CD4-positive, alpha-beta T cell treated with Interleukin-21 for 1 hour (primary cell): ENCODE measurements around the gene CADM2.
"Not testable (repeated sequence)": the region's sequence is repeated elsewhere in the genome, so short reads cannot be mapped to it uniquely, and the experiment has no call there.

ENCODE experiments used
- DNase-seq: peaks from one replicate; pipeline ENCODE4 v3.0.0-alpha.2; 2020

CADM2 gene

DNA sequence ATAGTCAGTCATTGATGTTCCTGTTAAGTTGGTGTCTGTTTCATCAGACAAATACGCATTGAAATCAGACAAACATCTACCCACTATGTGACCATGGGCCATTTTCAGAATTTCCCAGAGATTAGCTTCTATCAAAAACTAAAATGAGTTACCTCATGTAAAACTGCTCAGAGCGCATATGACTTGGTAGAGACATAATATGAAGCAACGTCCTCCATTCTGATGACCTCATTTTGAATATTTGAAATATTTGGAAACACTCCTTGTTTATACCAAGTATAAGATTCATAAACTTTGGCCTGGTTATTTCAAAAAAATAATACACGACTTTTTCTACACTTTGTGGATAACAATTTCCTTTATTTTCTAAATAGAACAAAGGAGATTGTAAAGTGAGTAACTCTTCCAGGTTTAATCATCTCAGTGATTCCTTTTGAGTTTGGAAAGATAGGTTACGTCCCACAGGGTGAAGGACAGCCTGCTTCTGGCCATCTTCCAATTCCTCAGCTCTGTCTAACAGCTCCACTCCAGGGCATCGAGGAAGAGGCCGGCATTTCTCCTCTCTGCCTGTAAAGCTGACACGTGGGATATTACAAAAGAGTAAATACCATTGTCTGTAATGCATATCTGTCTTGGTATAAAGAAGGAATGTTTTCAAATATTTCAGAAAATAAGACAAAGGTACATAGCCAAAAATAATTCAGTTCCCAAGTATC is 122.6 kb downstream of the CADM2 start:
- no peak for DNase-seq

GRCh38 chr3:85090495-85090894 is 131.7 kb downstream of the CADM2 start:
- no peak for DNase-seq

GRCh38 chr3:85100316-85100715 is 141.5 kb downstream of the CADM2 start:
- DNase-seq = no peak

DNA sequence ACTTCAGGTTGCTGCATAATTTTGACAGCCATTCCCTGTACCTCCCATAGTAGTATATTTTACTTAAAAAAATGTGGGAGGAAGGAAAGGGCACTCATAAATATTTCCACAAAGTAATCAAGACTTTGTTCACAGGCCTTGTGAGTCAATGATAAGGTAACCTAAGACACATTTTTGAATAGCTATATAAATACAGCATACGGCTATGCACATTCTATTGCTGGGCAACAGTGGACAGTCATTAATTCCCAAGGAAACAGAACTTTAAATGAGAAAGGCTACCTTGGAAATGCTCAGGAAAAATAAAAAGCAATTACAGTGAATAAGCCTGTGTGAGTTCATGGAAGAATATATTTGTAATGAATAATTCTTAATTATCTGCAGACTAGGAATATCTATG is 144.0 kb downstream of the CADM2 start:
- DNase-seq = no peak

DNA sequence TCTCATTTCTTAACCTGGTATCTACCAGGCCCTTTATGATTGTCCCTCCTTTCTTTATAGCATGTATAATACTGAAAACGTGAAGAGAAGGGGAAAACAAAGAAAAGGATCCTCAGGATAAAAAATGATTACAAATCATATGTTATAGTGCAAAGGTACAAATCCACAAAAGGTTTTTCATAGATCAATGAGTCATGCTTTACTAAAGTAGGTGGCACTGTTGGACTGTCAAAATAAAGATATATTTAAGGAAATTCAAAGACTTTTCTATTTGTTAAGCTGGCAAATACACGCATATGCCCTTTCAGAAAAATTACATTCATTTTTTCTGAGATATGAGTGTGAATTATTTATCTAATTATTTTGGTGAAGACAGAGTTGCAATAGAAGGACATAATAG is 151.6 kb downstream of the CADM2 start:
- no peak for DNase-seq

- DNase-seq = no peak
Observed at GRCh38 chr3:85120879-85121278, 162.1 kb downstream of the CADM2 start.

- not testable (repeated sequence) for DNase-seq
Observed at GRCh38 chr3:85132864-85133263, 174.1 kb downstream of the CADM2 start.

DNA sequence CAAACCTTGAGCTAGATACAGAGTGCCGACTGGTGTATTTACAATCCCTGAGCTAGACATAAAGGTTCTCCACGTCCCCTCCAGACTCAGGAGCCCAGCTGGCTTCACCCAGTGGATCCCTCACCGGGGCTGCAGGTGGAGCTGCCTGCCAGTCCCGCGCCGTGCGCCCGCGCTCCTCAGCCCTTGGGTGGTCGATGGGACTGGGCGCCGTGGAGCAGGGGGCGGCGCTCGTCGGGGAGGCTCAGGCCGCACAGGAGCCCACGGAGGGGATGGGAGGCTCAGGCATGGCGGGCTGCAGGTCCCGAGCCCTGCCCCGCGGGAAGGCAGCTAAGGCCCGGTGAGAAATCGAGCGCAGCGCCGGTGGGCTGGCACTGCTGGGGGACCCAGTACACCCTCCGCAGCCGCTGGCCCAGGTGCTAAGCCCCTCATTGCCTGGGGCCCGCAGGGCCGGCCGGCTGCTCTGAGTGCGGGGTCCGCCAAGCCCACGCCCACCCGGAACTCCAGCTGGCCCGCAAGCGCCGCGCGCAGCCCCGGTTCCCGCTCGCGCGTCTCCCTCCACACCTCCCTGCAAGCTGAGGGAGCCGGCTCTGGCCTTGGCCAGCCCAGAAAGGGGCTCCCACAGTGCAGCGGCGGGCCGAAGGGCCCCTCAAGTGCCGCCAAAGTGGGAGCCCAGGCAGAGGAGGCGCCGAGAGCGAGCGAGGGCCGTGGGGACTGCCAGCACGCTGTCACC is 175.1 kb downstream of the CADM2 start:
- not testable (repeated sequence) for DNase-seq

DNA sequence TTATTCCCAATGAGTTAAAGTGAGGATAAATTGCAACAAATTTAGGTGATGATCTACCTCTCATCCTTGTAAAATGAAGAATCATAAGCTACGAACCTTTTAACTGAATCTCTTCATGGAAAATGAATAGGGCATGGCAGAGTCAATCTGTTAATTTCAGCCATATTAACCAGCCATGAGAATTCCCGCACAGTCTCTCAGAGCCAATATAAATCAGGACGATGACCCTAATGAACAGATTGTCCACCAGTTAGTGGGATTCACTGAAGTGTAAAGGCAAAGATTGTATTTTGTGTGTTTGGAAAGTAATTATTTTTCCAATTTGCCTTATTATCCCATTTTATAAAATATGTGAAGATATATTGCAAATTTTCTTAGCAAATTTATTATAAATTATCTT is 183.8 kb downstream of the CADM2 start:
- no peak for DNase-seq

- DNase-seq = no peak
Observed at GRCh38 chr3:85148036-85148435, 189.2 kb downstream of the CADM2 start.

DNA sequence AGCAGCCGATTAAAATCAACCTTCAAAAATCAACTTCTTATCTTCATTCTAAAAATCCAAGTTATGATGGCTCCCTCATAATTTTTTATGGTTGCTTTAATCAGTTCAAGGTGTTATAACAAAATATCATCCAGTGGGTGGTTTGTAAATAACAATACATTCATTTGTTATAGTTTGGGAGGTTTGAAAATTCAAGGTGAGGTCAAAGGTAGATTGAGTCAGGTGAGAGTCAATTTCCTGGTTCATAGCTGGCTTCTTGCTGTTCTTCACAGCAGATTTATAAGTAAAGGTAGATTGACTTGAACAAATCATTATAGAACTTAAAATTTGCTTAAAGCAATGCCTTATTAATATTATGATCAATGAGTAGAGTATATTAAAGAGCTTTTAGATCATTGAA is 192.8 kb downstream of the CADM2 start:
- DNase-seq = no peak

- not testable (repeated sequence) for DNase-seq
Observed at GRCh38 chr3:85153279-85153678, 194.5 kb downstream of the CADM2 start.

DNA sequence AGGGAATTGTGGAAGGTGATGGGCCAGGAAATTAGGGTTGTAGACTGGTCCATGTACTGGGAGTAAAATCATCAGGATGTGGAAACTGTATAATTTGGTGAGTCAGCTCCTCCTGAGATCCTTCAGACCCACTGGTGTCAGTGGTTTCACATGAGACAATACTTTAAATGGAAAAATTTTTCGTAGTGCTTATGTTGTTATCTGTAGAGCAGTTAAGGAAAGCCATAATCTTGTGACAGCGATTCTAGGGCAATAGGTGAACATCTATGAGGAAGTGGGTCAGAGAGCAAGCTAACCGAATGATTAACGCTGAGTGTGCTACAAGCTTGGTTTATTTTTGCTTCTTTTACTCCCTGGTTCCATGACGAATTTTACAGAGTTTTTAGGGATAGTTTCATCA is 200.6 kb downstream of the CADM2 start:
- DNase-seq = no peak

DNA sequence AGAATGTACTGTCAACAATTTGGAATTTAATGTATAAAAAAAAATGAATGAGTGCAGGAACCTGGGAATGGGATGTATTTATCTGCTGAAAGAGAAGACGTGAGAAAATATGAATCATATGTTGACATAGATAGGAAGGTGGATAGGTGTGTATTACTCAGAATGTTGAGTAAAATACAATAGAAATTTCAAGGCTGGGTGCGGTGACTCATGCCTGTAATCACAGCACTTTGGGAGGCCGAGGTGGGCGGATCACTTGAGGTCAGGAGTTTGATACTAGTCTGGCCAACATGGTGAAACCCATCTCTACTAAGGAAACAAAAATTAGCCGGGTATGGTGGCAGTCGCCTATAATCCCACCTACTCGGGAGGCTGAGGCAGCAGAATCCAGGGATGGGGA is 202.8 kb downstream of the CADM2 start:
- DNase-seq = no peak

DNA sequence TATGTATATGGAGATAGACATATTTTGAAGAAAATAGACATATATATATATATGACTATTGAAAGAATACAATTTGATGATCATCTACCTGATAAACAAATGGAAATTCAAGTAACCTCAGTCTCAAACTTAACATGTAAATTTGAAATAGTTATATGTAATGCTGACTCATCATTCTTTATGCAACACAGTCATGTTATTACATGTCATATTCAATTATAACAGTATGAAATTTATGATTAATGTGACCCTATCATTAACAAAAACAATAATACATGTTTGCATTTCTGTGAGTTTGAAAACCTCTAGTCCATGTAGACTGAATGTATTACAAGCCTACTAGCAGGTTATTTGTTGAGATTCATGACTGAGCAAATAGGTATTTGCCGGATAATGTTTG is 204.1 kb downstream of the CADM2 start:
- no peak for DNase-seq

DNA sequence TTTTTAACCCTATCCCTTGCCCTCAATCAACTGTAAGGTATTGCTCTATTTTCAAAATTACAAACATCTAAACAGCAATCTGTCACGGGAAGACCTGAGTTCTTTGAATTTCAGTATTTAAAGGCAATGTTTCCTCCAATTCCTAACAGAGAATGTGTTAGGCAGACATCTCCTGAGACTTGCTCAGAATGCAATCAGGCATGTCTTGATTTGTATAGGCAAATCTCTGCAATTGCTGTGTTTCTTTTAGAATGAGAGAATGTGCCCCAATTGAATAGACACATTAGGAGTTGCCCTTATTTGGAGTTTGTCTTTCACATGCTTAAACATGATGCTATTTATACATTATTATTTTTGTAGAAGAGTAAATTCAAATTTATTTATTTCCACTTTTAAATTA is 205.6 kb downstream of the CADM2 start:
- DNase-seq = no peak

DNA sequence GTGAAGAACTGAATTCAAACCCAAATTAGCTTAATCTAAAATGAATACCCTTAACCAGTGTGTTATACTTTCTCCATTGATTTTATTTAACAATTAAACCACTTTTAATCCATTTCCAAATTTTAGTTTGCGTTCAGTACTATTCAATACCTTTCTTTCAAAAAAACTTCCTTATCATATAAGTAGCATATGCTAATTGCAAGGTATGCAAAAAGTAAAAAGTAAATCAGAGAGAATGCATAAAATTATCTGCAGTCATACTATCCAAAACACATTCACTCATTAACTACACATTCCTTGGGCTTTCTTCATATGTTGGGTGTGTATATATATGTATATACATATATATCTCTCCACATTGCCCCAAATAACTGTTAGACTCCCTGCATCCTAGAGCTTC is 208.8 kb downstream of the CADM2 start:
- no peak for DNase-seq

DNA sequence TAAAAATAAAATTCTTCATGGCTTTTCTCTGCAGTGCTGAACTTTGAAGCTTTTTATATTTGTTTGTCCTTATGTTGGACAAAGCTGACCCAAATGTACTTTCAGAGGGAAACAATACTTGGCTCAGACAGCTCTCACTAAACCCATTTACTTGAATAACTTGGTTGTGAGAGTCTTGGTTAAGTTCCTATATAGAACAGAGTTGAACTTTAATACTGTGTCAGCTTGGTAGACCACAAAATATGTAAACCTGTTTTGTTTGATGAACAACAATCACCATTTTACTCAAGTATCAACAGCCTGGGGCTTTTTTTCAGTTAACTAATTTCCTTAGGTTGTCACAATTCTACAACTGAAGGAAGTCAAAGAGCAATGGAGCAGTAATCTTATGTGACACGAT is 211.9 kb downstream of the CADM2 start:
- no peak for DNase-seq

DNA sequence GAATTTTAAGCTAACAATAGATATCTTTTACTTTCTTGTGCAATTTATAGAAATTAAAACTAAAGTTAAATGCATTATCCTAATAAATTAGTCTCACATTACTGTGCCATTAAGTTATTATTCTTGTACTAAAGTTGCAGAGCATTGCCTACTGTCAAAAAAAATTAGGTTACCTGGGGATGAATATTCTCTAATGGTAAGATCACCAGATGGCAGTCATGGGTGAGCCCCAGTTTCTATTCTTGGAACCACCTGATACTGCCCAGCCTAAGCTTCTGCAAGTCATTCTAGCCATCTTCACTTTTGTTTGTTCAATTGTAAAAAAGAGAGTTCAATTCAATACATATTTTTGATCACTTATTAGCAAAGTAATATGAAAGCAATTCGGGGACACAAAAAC is 213.2 kb downstream of the CADM2 start:
- no peak for DNase-seq

GRCh38 chr3:85176799-85177198 is 218.0 kb downstream of the CADM2 start:
- no peak for DNase-seq

- no peak for DNase-seq
Observed at GRCh38 chr3:85182975-85183752, 224.4 kb downstream of the CADM2 start.

DNA sequence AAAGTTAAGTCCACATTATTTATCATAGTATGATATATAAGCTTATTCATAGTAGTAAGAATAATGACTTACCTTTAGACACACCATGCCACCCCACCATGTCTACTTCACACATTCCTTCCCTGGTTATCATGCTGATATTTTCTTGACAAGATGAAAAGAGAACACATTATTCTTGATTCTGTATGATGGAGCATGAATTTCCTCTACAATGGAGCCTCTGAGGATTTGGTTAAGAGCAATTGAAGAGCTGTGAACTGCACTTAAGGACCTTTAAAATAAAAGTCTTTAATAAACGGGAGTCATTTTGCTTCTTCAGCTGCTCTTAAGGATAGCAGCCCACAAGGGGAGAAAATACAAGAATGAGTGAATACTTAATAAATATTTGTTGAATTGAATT is 226.7 kb downstream of the CADM2 start:
- no peak for DNase-seq

DNA sequence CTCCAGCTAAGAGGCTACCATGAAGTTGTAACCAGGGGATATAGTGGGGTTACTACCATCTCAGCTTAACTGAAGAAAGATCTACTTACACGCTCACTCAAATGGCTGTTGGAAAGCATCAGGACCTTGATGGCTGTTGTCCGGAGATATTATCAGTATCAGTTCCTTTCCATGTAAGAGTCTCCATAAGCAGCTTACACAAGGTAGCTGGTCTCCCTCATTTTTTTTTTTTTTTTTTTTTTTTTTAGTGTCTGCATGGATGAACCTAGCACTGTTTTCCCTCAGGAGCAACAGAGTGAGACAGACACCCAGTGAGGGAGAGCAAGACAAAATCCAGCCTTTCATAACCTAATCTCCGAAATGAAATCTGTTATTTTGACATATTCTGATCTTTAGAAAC is 230.9 kb downstream of the CADM2 start:
- DNase-seq = no peak

DNA sequence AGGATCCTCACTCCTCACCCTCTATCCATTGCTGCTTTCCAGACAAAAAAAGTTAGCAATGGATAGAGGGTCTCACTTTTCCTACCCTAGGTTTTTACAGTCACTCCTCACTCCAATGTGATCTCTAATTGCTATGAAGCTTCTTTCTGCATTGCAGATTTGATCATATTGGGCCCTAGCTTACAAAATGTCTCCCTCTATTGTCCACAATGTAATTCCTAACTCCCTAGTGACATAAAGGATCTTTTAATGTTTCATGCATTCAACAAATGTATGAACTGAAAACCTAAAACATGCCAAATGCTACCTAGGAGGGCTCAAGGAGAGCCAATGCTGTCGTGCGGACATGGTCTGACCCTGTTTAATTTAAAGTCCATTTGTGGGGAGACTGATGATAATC is 234.8 kb downstream of the CADM2 start:
- no peak for DNase-seq
